Skeletal muscle tissue (tissue), 4 donors: ENCODE results near the gene GALNT12. TPM values are rescaled to one million over a fixed set of nuclear protein-coding genes. Genes with fewer than 3 reads are reported as not detected.

Experiments used
- H3K27ac ChIP-seq: one replicate; pipeline ENCODE4 v1.7.0; 2013; ENCODE audit warnings: mild to moderate bottlenecking, low read depth, low read length, inconsistent platforms
- H3K27me3 ChIP-seq, 3 donors: one replicate each; pipeline ENCODE4 v1.7.0; 2013; ENCODE audit warnings: low read length in 3 of 3; ENCODE audit not compliant: control insufficient read depth in 3 of 3, insufficient read depth in 3 of 3
- H3K36me3 ChIP-seq, 3 donors: one replicate each; pipeline ENCODE4 v1.7.0; 2013; ENCODE audit warnings: low read length in 3 of 3; ENCODE audit not compliant: control insufficient read depth in 3 of 3, insufficient read depth in 3 of 3
- H3K4me1 ChIP-seq, 3 donors: one replicate each; pipeline ENCODE4 v1.7.0; 2013; ENCODE audit warnings: low read length in 3 of 3, mild to moderate bottlenecking in 3 of 3; ENCODE audit not compliant: control insufficient read depth in 3 of 3, insufficient read depth in 3 of 3
- H3K4me3 ChIP-seq, 3 donors: one replicate each; pipeline ENCODE4 v1.7.0; 2013; ENCODE audit warnings: low read length in 3 of 3
- H3K9ac ChIP-seq, 3 donors: one replicate each; pipeline ENCODE4 v1.7.0; 2013; ENCODE audit warnings: low read length in 3 of 3, mild to moderate bottlenecking in 3 of 3, moderate library complexity in 2 of 3, low read depth in 1 of 3
- H3K9me3 ChIP-seq, 3 donors: one replicate each; pipeline ENCODE4 v1.7.0; 2013; ENCODE audit warnings: low read length in 3 of 3; ENCODE audit not compliant: control insufficient read depth in 3 of 3
- total RNA-seq: library from RNA; depleted of rRNA; stranded (reverse); fragments of >200 nt; gene quantifications from one replicate; pipeline ENCODE4 v1.2.3, GENCODE V29; 2014
- donor health status: Osteomylitis.

The GALNT12 gene
- total RNA-seq, 1 donor from 2014 or later, result 1.6 TPM

- H3K9me3 ChIP-seq, result no peaks in the 10 kb centered on the region
- H3K27me3 ChIP-seq, result peaks cover 0 to 3% (median 0%) of the 10 kb centered on the region in 3 donors
- peaks cover 0 to 5% (median 0%) of the 10 kb centered on the region in 3 donors for H3K4me1 ChIP-seq
- no peaks in the 10 kb centered on the region for H3K36me3 ChIP-seq
- H3K9ac ChIP-seq, result no peak overlapping the region
- no peak overlapping the region for H3K4me3 ChIP-seq
- no peak overlapping the region for H3K27ac ChIP-seq
These were observed 5.5 kb upstream of the GALNT12 start for GRCh38 chr9:98801969-98802371.

GRCh38 chr9:98804083-98804482 is 3.4 kb upstream of the GALNT12 start:
- Histone ChIP-seq H3K36me3 (no peaks in the 10 kb centered on the region), H3K4me3 (no peak overlapping the region), H3K9me3 (no peaks in the 10 kb centered on the region), H3K4me1 (peaks cover 10 to 13% (median 10%) of the 10 kb centered on the region in 3 donors), H3K27ac (no peak overlapping the region), H3K27me3 (peaks cover 8 to 13% (median 8%) of the 10 kb centered on the region in 3 donors), H3K9ac (no peak overlapping the region)

GRCh38 chr9:98805506-98806272 is 1.8 kb upstream of the GALNT12 start:
- Histone ChIP-seq H3K4me1 (peaks cover 10 to 16% (median 10%) of the 10 kb centered on the region in 3 donors), H3K27me3 (peaks cover 9 to 23% (median 18%) of the 10 kb centered on the region in 3 donors), H3K9me3 (no peaks in the 10 kb centered on the region), H3K36me3 (no peaks in the 10 kb centered on the region), H3K9ac (no peak overlapping the region), H3K27ac (no peak overlapping the region), H3K4me3 (no peak overlapping the region)

- no peak overlapping the region for H3K9ac ChIP-seq
- H3K4me1 ChIP-seq, result peaks cover 10 to 16% (median 10%) of the 10 kb centered on the region in 3 donors
- peak overlapping the region in 1 of 3 donors; percentile 48 for H3K4me3 ChIP-seq
- no peaks in the 10 kb centered on the region for H3K9me3 ChIP-seq
- peaks cover 9 to 23% (median 18%) of the 10 kb centered on the region in 3 donors for H3K27me3 ChIP-seq
- H3K27ac ChIP-seq, result no peak overlapping the region
- no peaks in the 10 kb centered on the region for H3K36me3 ChIP-seq
These were observed 955 bp upstream of the GALNT12 start for GRCh38 chr9:98806394-98807035.

- H3K9me3 ChIP-seq, result no peaks in the 10 kb centered on the region
- peaks cover 10 to 16% (median 10%) of the 10 kb centered on the region in 3 donors for H3K4me1 ChIP-seq
- H3K36me3 ChIP-seq, result no peaks in the 10 kb centered on the region
- no peak overlapping the region for H3K27ac ChIP-seq
- peaks cover 9 to 23% (median 18%) of the 10 kb centered on the region in 3 donors for H3K27me3 ChIP-seq
- peak overlapping the region; percentile 56 to 73 (median 63) for H3K4me3 ChIP-seq
- peak overlapping the region in 1 of 3 donors; percentile 62 for H3K9ac ChIP-seq
These were observed 335 bp downstream of the GALNT12 start for GRCh38 chr9:98807814-98808195.

- no peaks in the 10 kb centered on the region for H3K36me3 ChIP-seq
- H3K9me3 ChIP-seq, result no peaks in the 10 kb centered on the region
- peaks cover 10 to 16% (median 10%) of the 10 kb centered on the region in 3 donors for H3K4me1 ChIP-seq
- peaks cover 9 to 23% (median 15%) of the 10 kb centered on the region in 3 donors for H3K27me3 ChIP-seq
- H3K27ac ChIP-seq, result no peak overlapping the region
- peak overlapping the region; percentile 56 to 73 (median 63) for H3K4me3 ChIP-seq
- peak overlapping the region in 1 of 3 donors; percentile 62 for H3K9ac ChIP-seq
These were observed 943 bp downstream of the GALNT12 start for GRCh38 chr9:98808411-98808815.

- peaks cover 9 to 23% (median 15%) of the 10 kb centered on the region in 3 donors for H3K27me3 ChIP-seq
- H3K4me3 ChIP-seq, result no peak overlapping the region
- H3K9ac ChIP-seq, result no peak overlapping the region
- no peak overlapping the region for H3K27ac ChIP-seq
- H3K9me3 ChIP-seq, result no peaks in the 10 kb centered on the region
- H3K4me1 ChIP-seq, result peaks cover 10 to 16% (median 10%) of the 10 kb centered on the region in 3 donors
- H3K36me3 ChIP-seq, result no peaks in the 10 kb centered on the region
These were observed 1.4 kb downstream of the GALNT12 start for GRCh38 chr9:98808875-98809274.

- Histone ChIP-seq H3K9ac (no peak overlapping the region), H3K9me3 (no peaks in the 10 kb centered on the region), H3K27ac (no peak overlapping the region), H3K36me3 (no peaks in the 10 kb centered on the region), H3K27me3 (peaks cover 9 to 23% (median 15%) of the 10 kb centered on the region in 3 donors), H3K4me3 (no peak overlapping the region), H3K4me1 (peaks cover 10 to 16% (median 10%) of the 10 kb centered on the region in 3 donors)
These were observed 2.0 kb downstream of the GALNT12 start for GRCh38 chr9:98809311-98810101.

- Histone ChIP-seq H3K27me3 (peaks cover 9 to 23% (median 15%) of the 10 kb centered on the region in 3 donors), H3K9me3 (no peaks in the 10 kb centered on the region), H3K27ac (no peak overlapping the region), H3K4me3 (no peak overlapping the region), H3K36me3 (no peaks in the 10 kb centered on the region), H3K4me1 (peaks cover 10 to 16% (median 10%) of the 10 kb centered on the region in 3 donors), H3K9ac (no peak overlapping the region)
These were observed 2.8 kb downstream of the GALNT12 start for GRCh38 chr9:98810102-98810842.
